ENCODE data around the gene ST3GAL3.

The ST3GAL3 gene

GRCh38 chr1:43919906-43920305 lies 212.6 kb downstream of the ST3GAL3 start:
- DNase-seq (ENCODE audit: low read depth), result no peak
- no peak for TF ChIP-seq CTCF (conservative IDR thresholded peaks at IDR 0.05; ENCODE audit: low read length)
- no peak overlapping the region for H3K4me3 ChIP-seq (ENCODE audit: low read length)

GRCh38 chr1:43921022-43921421 lies 213.7 kb downstream of the ST3GAL3 start:
- DNase-seq (ENCODE audit: low read depth), result no peak
- no peak overlapping the region for H3K4me3 ChIP-seq (ENCODE audit: low read length)
- TF ChIP-seq CTCF (conservative IDR thresholded peaks at IDR 0.05; ENCODE audit: low read length), result no peak

GRCh38 chr1:43924516-43924915 lies 217.2 kb downstream of the ST3GAL3 start:
- no peak for TF ChIP-seq CTCF (conservative IDR thresholded peaks at IDR 0.05; ENCODE audit: low read length)
- no peak overlapping the region for H3K4me3 ChIP-seq (ENCODE audit: low read length)
- DNase-seq (ENCODE audit: low read depth), result no peak

GRCh38 chr1:43925846-43926245 lies 218.5 kb downstream of the ST3GAL3 start:
- TF ChIP-seq CTCF (conservative IDR thresholded peaks at IDR 0.05; ENCODE audit: low read length), result no peak
- DNase-seq (ENCODE audit: low read depth), result no peak
- no peak overlapping the region for H3K4me3 ChIP-seq (ENCODE audit: low read length)

- H3K4me3 ChIP-seq (ENCODE audit: low read length), result no peak overlapping the region
- TF ChIP-seq CTCF (conservative IDR thresholded peaks at IDR 0.05; ENCODE audit: low read length), result peak; percentile 33
- DNase-seq (ENCODE audit: low read depth), result no peak
Observed at GRCh38 chr1:43930168-43930948, 223.0 kb downstream of the ST3GAL3 start.

GRCh38 chr1:43930949-43931275 lies 223.6 kb downstream of the ST3GAL3 start:
- H3K4me3 ChIP-seq (ENCODE audit: low read length), result no peak overlapping the region
- DNase-seq (ENCODE audit: low read depth), result no peak
- no peak for TF ChIP-seq CTCF (conservative IDR thresholded peaks at IDR 0.05; ENCODE audit: low read length)

Measured in AG10803 (cell line).